ENCODE data around the gene KCTD18. TPM values are rescaled to one million over a fixed set of nuclear protein-coding genes. Genes with fewer than 3 reads are reported as not detected.

Gene KCTD18
- total RNA-seq, 2 donors from 2014 or later = 14.8 to 31.7 TPM

GRCh38 chr2:200459101-200459500, 50.8 kb downstream of the KCTD18 start:
- no peak overlapping the region for H3K4me3 ChIP-seq
- DNase-seq (ENCODE audit: low spot score) = no peak
- H3K27ac ChIP-seq = no peak overlapping the region
- no peaks in the 10 kb centered on the region for H3K4me1 ChIP-seq (ENCODE audit: control insufficient read depth in 1 of 2, low read depth in 2 of 2)
- H3K36me3 ChIP-seq = peaks cover 3% of the 10 kb centered on the region
- TF ChIP-seq CTCF (IDR thresholded peaks at IDR 0.05) = no peak
- no peaks in the 10 kb centered on the region for H3K27me3 ChIP-seq (replicated peaks; ENCODE audit: insufficient read depth)
- no peak for ATAC-seq (ENCODE audit: insufficient number of reproducible peaks, low FRiP score, low read depth)
- H3K9me3 ChIP-seq = no peaks in the 10 kb centered on the region

GRCh38 chr2:200456567-200456966, 53.3 kb downstream of the KCTD18 start:
- ATAC-seq (ENCODE audit: insufficient number of reproducible peaks, low FRiP score, low read depth) (no peak), DNase-seq (ENCODE audit: low spot score) (no peak)
- H3K9me3 ChIP-seq = no peaks in the 10 kb centered on the region
- H3K4me3 ChIP-seq = no peak overlapping the region
- H3K27ac ChIP-seq = no peak overlapping the region
- H3K27me3 ChIP-seq (replicated peaks; ENCODE audit: insufficient read depth) = no peaks in the 10 kb centered on the region
- no peak for TF ChIP-seq CTCF (IDR thresholded peaks at IDR 0.05)
- H3K4me1 ChIP-seq (ENCODE audit: control insufficient read depth in 1 of 2, low read depth in 2 of 2) = no peaks in the 10 kb centered on the region
- peaks cover 3% of the 10 kb centered on the region for H3K36me3 ChIP-seq

- no peak for DNase-seq (ENCODE audit: low spot score)
- no peak for ATAC-seq (ENCODE audit: insufficient number of reproducible peaks, low FRiP score, low read depth)
- TF ChIP-seq CTCF (IDR thresholded peaks at IDR 0.05) = no peak
- Histone ChIP-seq H3K27ac (no peak overlapping the region), H3K27me3 (replicated peaks; ENCODE audit: insufficient read depth) (no peaks in the 10 kb centered on the region), H3K4me3 (no peak overlapping the region), H3K9me3 (no peaks in the 10 kb centered on the region), H3K36me3 (peaks cover 3% of the 10 kb centered on the region), H3K4me1 (ENCODE audit: control insufficient read depth in 1 of 2, low read depth in 2 of 2) (no peaks in the 10 kb centered on the region)
Measured at GRCh38 chr2:200455958-200456421, 53.9 kb downstream of the KCTD18 start.

GRCh38 chr2:200454927-200455801, 54.7 kb downstream of the KCTD18 start:
- ATAC-seq (ENCODE audit: insufficient number of reproducible peaks, low FRiP score, low read depth) = no peak
- Histone ChIP-seq H3K9me3 (no peaks in the 10 kb centered on the region), H3K4me3 (no peak overlapping the region), H3K4me1 (ENCODE audit: control insufficient read depth in 1 of 2, low read depth in 2 of 2) (no peaks in the 10 kb centered on the region), H3K36me3 (peaks cover 3% of the 10 kb centered on the region), H3K27me3 (replicated peaks; ENCODE audit: insufficient read depth) (no peaks in the 10 kb centered on the region), H3K27ac (no peak overlapping the region)
- no peak for TF ChIP-seq CTCF (IDR thresholded peaks at IDR 0.05)
- no peak for DNase-seq (ENCODE audit: low spot score)

GRCh38 chr2:200453853-200454534, 55.9 kb downstream of the KCTD18 start:
- H3K4me3 ChIP-seq = no peak overlapping the region
- ATAC-seq (ENCODE audit: insufficient number of reproducible peaks, low FRiP score, low read depth) (no peak), DNase-seq (ENCODE audit: low spot score) (no peak)
- H3K27me3 ChIP-seq (replicated peaks; ENCODE audit: insufficient read depth) = no peaks in the 10 kb centered on the region
- no peaks in the 10 kb centered on the region for H3K9me3 ChIP-seq
- H3K27ac ChIP-seq = no peak overlapping the region
- no peak for TF ChIP-seq CTCF (IDR thresholded peaks at IDR 0.05)
- no peaks in the 10 kb centered on the region for H3K4me1 ChIP-seq (ENCODE audit: control insufficient read depth in 1 of 2, low read depth in 2 of 2)
- H3K36me3 ChIP-seq = peaks cover 3% of the 10 kb centered on the region

Measured in thoracic aorta (tissue), 2 donors.